Left ventricle myocardium inferior (tissue), 1 donor: ENCODE results near the gene COL25A1. TPM values are rescaled to one million over a fixed set of nuclear protein-coding genes. Genes with fewer than 3 reads are reported as not detected.
A peak's percentile ranks its signal among the peaks of the same experiment; 100 is the strongest.

Experiments used
- DNase-seq: peaks from one replicate; pipeline ENCODE4 v3.0.0-alpha.2; 2020
- H3K27ac ChIP-seq: fragments of 200-600 bp; replicated peaks from 2 replicates; pipeline ENCODE4 v1.8.0; 2021
- H3K27me3 ChIP-seq: fragments of 200-600 bp; 2 replicates; pipeline ENCODE4 v1.8.0; 2021; ENCODE audit warnings: low read depth
- H3K36me3 ChIP-seq: fragments of 200-600 bp; 2 replicates; pipeline ENCODE4 v1.8.0; 2021
- H3K4me1 ChIP-seq: fragments of 200-600 bp; 2 replicates; pipeline ENCODE4 v1.8.0; 2021
- H3K4me3 ChIP-seq: fragments of 200-600 bp; 2 replicates; pipeline ENCODE4 v1.8.0; 2021; ENCODE audit warnings: mild to moderate bottlenecking, moderate library complexity
- H3K9me3 ChIP-seq: fragments of 200-600 bp; replicated peaks from 2 replicates; pipeline ENCODE4 v1.8.0; 2021
- CTCF ChIP-seq: fragments of 200-600 bp; IDR thresholded peaks from 2 replicates; pipeline ENCODE4 v1.8.0; 2021; ENCODE audit warnings: antibody characterized with exemption, mild to moderate bottlenecking, borderline replicate concordance
- intact Hi-C: fragments of 100-400 bp; cut with micrococcal nuclease; formaldehyde crosslinking; loops from one replicate; pipeline ENCODE4 v1.11.0; 2022
- total RNA-seq: library from RNA; stranded (reverse); fragmentation: NEBNext Ultra II Directional; extraction: Animal tissue kit (Norgen Biotek cat#: 25700); gene quantifications from one replicate; pipeline ENCODE4 v1.2.1, GENCODE V29; 2021
- donor health status: DM: no; HTN: yes; CAD: no; lungs with severe emphysema.

Gene COL25A1
- total RNA-seq, 1 donor from 2014 or later: 0.77 TPM

- Histone ChIP-seq H3K36me3 (no peaks in the 10 kb centered on the region), H3K4me3 (no peak overlapping the region), H3K27ac (no peak overlapping the region), H3K4me1 (no peaks in the 10 kb centered on the region), H3K9me3 (no peaks in the 10 kb centered on the region), H3K27me3 (no peaks in the 10 kb centered on the region)
- intact Hi-C loops: no loop called here
- no peak for DNase-seq
- no peak for TF ChIP-seq CTCF
These were observed 455.9 kb downstream of the COL25A1 start for GRCh38 chr4:108846568-108846967.

GRCh38 chr4:108840426-108840975 lies 462.0 kb downstream of the COL25A1 start:
- H3K36me3 ChIP-seq: no peaks in the 10 kb centered on the region
- intact Hi-C loops: no loop called here
- TF ChIP-seq CTCF: no peak

GRCh38 chr4:108839333-108839732 lies 463.1 kb downstream of the COL25A1 start:
- intact Hi-C loops: no loop called here
- H3K36me3 ChIP-seq: no peaks in the 10 kb centered on the region
- no peaks in the 10 kb centered on the region for H3K9me3 ChIP-seq
- no peaks in the 10 kb centered on the region for H3K27me3 ChIP-seq
- no peak overlapping the region for H3K4me3 ChIP-seq
- H3K4me1 ChIP-seq: no peaks in the 10 kb centered on the region
- no peak for DNase-seq
- no peak overlapping the region for H3K27ac ChIP-seq
- TF ChIP-seq CTCF: no peak

More at GRCh38 chr4:108840426-108840975, 462.0 kb downstream of the COL25A1 start:
- DNase-seq: no peak
- H3K9me3 ChIP-seq: no peaks in the 10 kb centered on the region
- no peak overlapping the region for H3K27ac ChIP-seq
- no peaks in the 10 kb centered on the region for H3K4me1 ChIP-seq
- no peaks in the 10 kb centered on the region for H3K27me3 ChIP-seq
- no peak overlapping the region for H3K4me3 ChIP-seq

GRCh38 chr4:108838451-108838850 lies 464.0 kb downstream of the COL25A1 start:
- intact Hi-C loops: no loop called here
- H3K36me3 ChIP-seq: no peaks in the 10 kb centered on the region
- no peaks in the 10 kb centered on the region for H3K9me3 ChIP-seq
- DNase-seq: no peak
- no peak for TF ChIP-seq CTCF
- no peaks in the 10 kb centered on the region for H3K27me3 ChIP-seq
- no peak overlapping the region for H3K27ac ChIP-seq
- H3K4me3 ChIP-seq: no peak overlapping the region
- no peaks in the 10 kb centered on the region for H3K4me1 ChIP-seq

- intact Hi-C loops: loop anchor here (5.0 kb wide), 1 partner anchor 572 kb away; no protein-coding TSS in a partner anchor
- no peaks in the 10 kb centered on the region for H3K9me3 ChIP-seq
- no peak overlapping the region for H3K4me3 ChIP-seq
- H3K36me3 ChIP-seq: no peaks in the 10 kb centered on the region
- peak; percentile 80 for TF ChIP-seq CTCF
- DNase-seq: no peak
- peaks cover 25% of the 10 kb centered on the region for H3K4me1 ChIP-seq
- no peaks in the 10 kb centered on the region for H3K27me3 ChIP-seq
- no peak overlapping the region for H3K27ac ChIP-seq
These were observed 467.5 kb downstream of the COL25A1 start for GRCh38 chr4:108834835-108835384.
